CD4-positive, alpha-beta T cell treated with Interleukin-4 for 4 hours (primary cell): ENCODE measurements around the gene RAX2.

Experiments
- DNase-seq: peaks from one replicate; pipeline ENCODE4 v3.0.0-alpha.2; 2020

Gene RAX2

DNA sequence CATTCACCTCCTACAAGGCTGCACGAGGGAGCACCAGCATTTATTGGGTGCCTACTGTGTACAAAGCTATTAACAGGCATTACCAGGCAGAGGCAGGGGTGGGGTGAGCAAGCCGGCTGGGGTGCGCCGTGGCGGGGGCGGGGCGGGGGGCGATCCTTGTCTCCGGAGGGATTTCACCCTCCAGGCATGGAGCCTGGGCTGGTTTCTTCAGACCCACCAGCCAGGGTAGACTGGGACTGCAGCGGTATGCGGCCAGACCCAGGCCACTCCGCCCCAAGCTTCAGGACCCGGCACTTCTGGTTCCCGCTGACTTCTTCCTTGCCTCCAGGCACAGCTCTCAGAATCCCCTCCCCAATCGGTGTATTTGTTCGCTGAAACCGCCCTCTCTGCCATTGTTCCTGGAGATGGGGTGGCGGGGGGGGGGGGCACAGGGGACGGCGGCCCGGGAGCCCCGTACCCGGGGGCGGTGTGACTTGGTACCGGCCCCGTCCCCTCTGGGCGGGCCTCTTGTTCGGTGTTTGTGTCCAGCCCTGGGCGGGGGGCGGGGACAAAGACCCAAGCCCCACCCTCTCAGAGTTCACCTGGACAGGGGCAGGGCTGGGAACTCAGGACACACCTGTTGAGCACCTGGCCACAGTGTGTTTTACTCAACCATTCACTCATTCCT is 49.5 kb downstream of the RAX2 start:
- no peak for DNase-seq

DNA sequence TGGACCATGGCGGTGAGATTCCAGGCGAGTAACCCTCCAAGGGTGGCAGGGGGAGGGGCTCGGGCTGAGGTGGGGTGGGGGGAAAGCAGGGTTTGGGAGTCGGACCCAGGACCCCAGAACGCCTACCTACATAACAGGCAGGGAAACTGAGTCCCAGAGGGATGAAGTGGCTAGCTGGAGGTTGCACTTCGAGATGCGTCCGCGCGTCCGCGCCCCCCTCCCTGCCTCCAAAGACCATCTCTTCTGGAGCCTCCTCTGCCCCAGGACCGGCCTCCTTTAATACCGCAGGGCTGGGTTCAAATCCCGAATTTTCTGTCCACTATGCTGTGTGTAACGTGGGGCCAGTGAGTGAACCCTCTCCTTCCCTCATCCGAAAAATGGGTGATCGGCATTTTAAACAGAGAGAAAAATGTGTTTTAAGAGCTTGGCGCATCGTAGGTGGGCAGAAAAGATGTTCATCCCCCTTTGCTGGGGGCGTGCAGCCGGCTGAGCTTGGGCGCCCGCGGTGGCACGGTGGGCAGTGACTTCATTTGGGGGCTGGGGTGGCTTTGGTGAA is 50.1 kb downstream of the RAX2 start:
- DNase-seq: no peak

DNA sequence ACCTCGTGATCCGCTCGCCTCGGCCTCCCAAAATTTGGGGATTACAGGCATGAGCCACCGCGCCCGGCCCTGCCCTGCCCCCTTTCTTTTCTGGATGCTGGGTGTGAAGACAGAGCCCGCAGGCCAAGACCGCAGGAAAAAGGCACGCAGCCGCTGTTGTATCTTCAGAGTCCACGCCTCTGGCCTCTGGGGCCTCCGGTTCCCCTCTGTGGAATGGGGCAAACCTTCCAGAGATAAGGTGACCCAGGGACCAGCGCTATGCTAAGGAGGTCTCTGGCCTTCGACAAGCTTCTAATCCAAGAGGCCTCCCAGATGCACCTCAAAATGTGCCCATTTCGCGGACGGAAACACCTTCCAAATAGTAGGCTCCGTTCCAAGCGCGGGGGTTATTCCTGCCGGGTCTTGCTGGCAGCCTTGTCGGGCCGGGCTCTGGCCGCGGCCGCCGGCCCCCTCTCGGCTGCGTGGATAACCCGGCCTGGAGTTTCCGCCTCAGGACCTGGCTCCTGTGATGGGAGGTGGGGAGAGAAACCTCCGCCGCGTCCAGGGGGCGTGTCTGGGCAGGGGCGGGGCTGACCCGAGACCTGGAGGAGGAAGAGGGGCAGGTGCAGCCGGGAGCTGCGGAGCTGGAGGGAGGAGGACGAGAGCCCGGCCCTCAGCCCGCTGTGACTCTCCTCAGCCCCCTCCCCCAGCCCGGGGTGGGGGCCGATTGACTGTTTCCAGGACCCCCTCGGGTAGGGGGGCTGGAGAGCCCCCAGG is 50.7 kb downstream of the RAX2 start:
- peak; percentile 90 for DNase-seq

DNA sequence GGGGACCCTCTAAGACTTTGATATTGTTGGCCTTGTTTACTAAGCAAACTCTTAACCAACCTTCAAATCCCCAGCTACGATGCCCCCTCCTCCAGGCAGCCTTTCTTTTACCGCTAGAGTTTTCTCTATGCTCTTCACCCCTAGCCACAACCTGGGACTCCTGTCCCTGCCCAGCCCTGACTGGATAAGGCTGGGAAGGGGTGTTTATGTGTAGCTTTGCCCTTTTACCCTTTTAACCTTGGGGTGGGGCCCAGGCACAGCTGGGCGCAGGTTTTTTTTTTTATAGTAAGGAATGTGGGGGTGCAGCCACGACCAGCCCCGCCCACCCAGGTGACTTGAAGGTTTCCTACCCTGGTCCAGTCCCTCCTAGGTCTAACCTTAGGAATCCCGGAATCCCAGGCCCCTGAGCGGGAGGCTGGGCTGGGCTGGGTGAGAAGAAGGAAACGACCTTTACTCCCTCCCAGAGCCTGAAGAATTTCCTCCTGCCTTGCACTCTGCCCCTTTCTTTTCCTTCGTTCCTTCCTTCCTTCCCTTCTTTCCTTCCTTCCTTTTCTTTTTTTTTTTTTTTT is 51.6 kb downstream of the RAX2 start:
- no peak for DNase-seq

DNA sequence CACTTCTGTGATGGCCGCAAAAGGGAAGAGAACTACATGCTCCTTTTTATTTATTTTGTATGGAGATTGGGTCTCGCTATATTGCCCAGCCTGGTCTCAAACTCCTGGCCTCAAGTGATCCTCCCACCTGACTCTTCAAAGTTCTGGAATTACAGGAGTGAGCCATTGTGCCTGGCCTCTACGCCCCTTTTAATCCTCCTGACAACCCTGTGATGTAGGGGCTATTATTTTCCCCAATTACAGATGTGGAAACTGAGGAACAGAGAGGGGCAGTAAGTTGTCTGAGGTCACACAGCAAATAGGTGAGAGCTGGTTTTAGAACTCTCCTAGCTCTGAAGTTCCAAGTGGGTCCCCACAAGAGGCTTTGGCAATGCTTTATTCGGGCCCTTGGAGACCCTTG is 52.2 kb downstream of the RAX2 start:
- DNase-seq: no peak
